ENCODE measurements around the gene CR2. TPM values are rescaled to one million over a fixed set of nuclear protein-coding genes. Genes with fewer than 3 reads are reported as not detected.
A peak's percentile ranks its signal among the peaks of the same experiment; 100 is the strongest.

CR2 gene
- total RNA-seq, 4 donors from 2014 or later: not detected

- DNase-seq: no peak
- no peak for TF ChIP-seq POLR2A (IDR thresholded peaks at IDR 0.05)
- TF ChIP-seq, protein P1, sequence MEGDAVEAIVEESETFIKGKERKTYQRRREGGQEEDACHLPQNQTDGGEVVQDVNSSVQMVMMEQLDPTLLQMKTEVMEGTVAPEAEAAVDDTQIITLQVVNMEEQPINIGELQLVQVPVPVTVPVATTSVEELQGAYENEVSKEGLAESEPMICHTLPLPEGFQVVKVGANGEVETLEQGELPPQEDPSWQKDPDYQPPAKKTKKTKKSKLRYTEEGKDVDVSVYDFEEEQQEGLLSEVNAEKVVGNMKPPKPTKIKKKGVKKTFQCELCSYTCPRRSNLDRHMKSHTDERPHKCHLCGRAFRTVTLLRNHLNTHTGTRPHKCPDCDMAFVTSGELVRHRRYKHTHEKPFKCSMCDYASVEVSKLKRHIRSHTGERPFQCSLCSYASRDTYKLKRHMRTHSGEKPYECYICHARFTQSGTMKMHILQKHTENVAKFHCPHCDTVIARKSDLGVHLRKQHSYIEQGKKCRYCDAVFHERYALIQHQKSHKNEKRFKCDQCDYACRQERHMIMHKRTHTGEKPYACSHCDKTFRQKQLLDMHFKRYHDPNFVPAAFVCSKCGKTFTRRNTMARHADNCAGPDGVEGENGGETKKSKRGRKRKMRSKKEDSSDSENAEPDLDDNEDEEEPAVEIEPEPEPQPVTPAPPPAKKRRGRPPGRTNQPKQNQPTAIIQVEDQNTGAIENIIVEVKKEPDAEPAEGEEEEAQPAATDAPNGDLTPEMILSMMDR (IDR thresholded peaks at IDR 0.05): no peak
- peaks cover 2 to 88% (median 8%) of the 10 kb centered on the region in 4 donors for H3K27me3 ChIP-seq
- peaks cover 5 to 13% (median 6%) of the 10 kb centered on the region in 3 donors for H3K4me1 ChIP-seq
- H3K36me3 ChIP-seq: no peaks in the 10 kb centered on the region
- H3K9me3 ChIP-seq: no peaks in the 10 kb centered on the region
- WGBS, 2 donors: 9 to 24% methylated on average over 11 to 21 of the region's 68 CpGs
- H3K4me3 ChIP-seq: peak within 1 kb of the TSS; percentile 13 to 60 (median 39)
- peak within 1 kb of the TSS in 2 of 4 donors; percentile 27 to 58 for H3K27ac ChIP-seq
- intact Hi-C loops (cut with DNase I): no loop called here
These were observed 42.0 kb downstream of the CR2 start, which contains the start of gene CR1 for GRCh38 chr1:207495801-207496792. Gene CR1 (plus strand): TSS chr1:207496157. CDS start chr1:207496268, 111 bp downstream.

- intact Hi-C loops (cut with DNase I): no loop called here
- WGBS, 2 donors: 47 to 54% methylated on average over 5 of the region's 5 CpGs
- H3K27me3 ChIP-seq: peaks cover 2 to 88% (median 8%) of the 10 kb centered on the region in 4 donors
These were observed 43.8 kb downstream of the CR2 start for GRCh38 chr1:207497941-207498340.

GRCh38 chr1:207499573-207499972 is 45.4 kb downstream of the CR2 start:
- WGBS, 2 donors: 0% methylated on average over 4 of the region's 4 CpGs

More at GRCh38 chr1:207497941-207498340, 43.8 kb downstream of the CR2 start:
- H3K4me3 ChIP-seq: no peak overlapping the region
- H3K4me1 ChIP-seq: peaks cover 5 to 13% (median 6%) of the 10 kb centered on the region in 3 donors
- H3K27ac ChIP-seq: no peak overlapping the region
- no peaks in the 10 kb centered on the region for H3K9me3 ChIP-seq
- no peak for DNase-seq
- TF ChIP-seq, protein P1 (IDR thresholded peaks at IDR 0.05): no peak
- TF ChIP-seq POLR2A (IDR thresholded peaks at IDR 0.05): no peak
- H3K36me3 ChIP-seq: no peaks in the 10 kb centered on the region

DNA sequence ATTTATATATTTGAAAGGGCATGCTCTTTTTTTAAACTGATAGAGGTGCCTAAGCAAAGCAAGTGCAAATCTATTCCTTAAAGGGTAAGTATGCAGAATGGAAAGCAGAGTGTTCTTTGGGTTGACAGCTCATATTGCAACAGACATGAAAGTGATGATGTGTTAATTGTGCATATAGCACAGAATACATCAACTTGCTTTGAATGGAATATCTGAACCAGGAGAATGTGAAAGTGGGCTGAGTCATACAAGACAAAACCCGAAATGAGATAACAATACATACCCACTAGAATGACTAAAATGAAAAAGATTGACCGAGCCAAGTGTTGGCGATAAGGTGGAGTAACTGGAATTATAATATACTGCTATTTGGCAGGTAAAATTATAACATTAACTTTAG is 46.2 kb downstream of the CR2 start:
- DNase-seq: no peak
- Histone ChIP-seq H3K4me3 (no peak overlapping the region), H3K9me3 (no peaks in the 10 kb centered on the region), H3K27ac (no peak overlapping the region), H3K36me3 (no peaks in the 10 kb centered on the region), H3K4me1 (peaks cover 5 to 13% (median 6%) of the 10 kb centered on the region in 3 donors), H3K27me3 (peaks cover 2 to 79% (median 8%) of the 10 kb centered on the region in 4 donors)
- intact Hi-C loops (cut with DNase I): no loop called here
- TF ChIP-seq, protein P1 (IDR thresholded peaks at IDR 0.05): no peak
- TF ChIP-seq POLR2A (IDR thresholded peaks at IDR 0.05): no peak
- WGBS, 2 donors: 43 to 60% methylated on average over 3 of the region's 3 CpGs

More at GRCh38 chr1:207499573-207499972, 45.4 kb downstream of the CR2 start:
- no peak overlapping the region for H3K27ac ChIP-seq
- no peak for TF ChIP-seq POLR2A (IDR thresholded peaks at IDR 0.05)
- TF ChIP-seq, protein P1 (IDR thresholded peaks at IDR 0.05): peak; percentile 48 to 76 (median 64)
- intact Hi-C loops (cut with DNase I): no loop called here
- H3K36me3 ChIP-seq: no peaks in the 10 kb centered on the region
- H3K4me3 ChIP-seq: no peak overlapping the region
- peaks cover 5 to 13% (median 6%) of the 10 kb centered on the region in 3 donors for H3K4me1 ChIP-seq
- no peaks in the 10 kb centered on the region for H3K9me3 ChIP-seq
- DNase-seq: peak; percentile 12
- peaks cover 2 to 79% (median 8%) of the 10 kb centered on the region in 4 donors for H3K27me3 ChIP-seq

- no peaks in the 10 kb centered on the region for H3K9me3 ChIP-seq
- intact Hi-C loops (cut with DNase I): no loop called here
- no peaks in the 10 kb centered on the region for H3K36me3 ChIP-seq
- H3K4me3 ChIP-seq: no peak overlapping the region
- peaks cover 0 to 74% (median 4%) of the 10 kb centered on the region in 4 donors for H3K27me3 ChIP-seq
- H3K4me1 ChIP-seq: peaks cover 4 to 7% (median 5%) of the 10 kb centered on the region in 3 donors
- 27 to 57% methylated on average over 5 of the region's 5 CpGs for WGBS, 2 donors
- DNase-seq: no peak
- H3K27ac ChIP-seq: no peak overlapping the region
- TF ChIP-seq POLR2A (IDR thresholded peaks at IDR 0.05): no peak
- TF ChIP-seq, protein P1 (IDR thresholded peaks at IDR 0.05): no peak
These were observed 46.9 kb downstream of the CR2 start for GRCh38 chr1:207501071-207501470.
